ENCODE data around the gene PTBP1. TPM values are rescaled to one million over a fixed set of nuclear protein-coding genes. Genes with fewer than 3 reads are reported as not detected.

Gene PTBP1
- total and polyA plus RNA-seq, 9 of the 15 experiments (the other 6 are each of a cell fraction or from before 2014, with no cell fraction given): 14.0 to 759 (median 234) TPM

- TF ChIP-seq FIP1L1 (IDR thresholded peaks at IDR 0.05; ENCODE audit: low read depth, low read length, poor library complexity, severe bottlenecking) (no peak), ARNT (IDR thresholded peaks at IDR 0.05) (no peak), ATF4 (CRISPR knock-in tag; IDR thresholded peaks at IDR 0.05) (0 out of 2 replicates have a peak, but pooled peaks have one; percentile 2), TSHZ1 (CRISPR knock-in tag; IDR thresholded peaks at IDR 0.05) (no peak), KLF10 (CRISPR knock-in tag; IDR thresholded peaks at IDR 0.05) (no peak), TBL1XR1 (IDR thresholded peaks at IDR 0.05; ENCODE audit: low read length in 2 of 2) (no peak), ZNF354B (CRISPR knock-in tag; IDR thresholded peaks at IDR 0.05) (no peak), BACH1 (tag; IDR thresholded peaks at IDR 0.05) (peak; percentile 36; the same call in 1 of the 2 replicates), BMI1 (IDR thresholded peaks at IDR 0.05; ENCODE audit: low read length) (no peak), ZC3H4 (CRISPR knock-in tag; IDR thresholded peaks at IDR 0.05; ENCODE audit: borderline replicate concordance) (no peak), CREM (IDR thresholded peaks at IDR 0.05; ENCODE audit: low read depth) (no peak), UBTF (IDR thresholded peaks at IDR 0.05; ENCODE audit: borderline replicate concordance in 1 of 2, low read depth in 2 of 2, low read length in 2 of 2) (no peak; a peak in 1 of 4 replicates), ZNF175 (CRISPR knock-in tag; IDR thresholded peaks at IDR 0.05; ENCODE audit: low read depth) (peak; percentile 15; the same call in 1 of the 2 replicates), FOS (IDR thresholded peaks at IDR 0.05; ENCODE audit: extremely low read depth, insufficient read length) (no peak), HNRNPH1 (optimal IDR thresholded peaks at IDR 0.05; ENCODE audit: low read depth, low read length) (no peak), JUNB (CRISPR knock-in tag; conservative IDR thresholded peaks at IDR 0.05) (no peak), ZNF76 (CRISPR knock-in tag; IDR thresholded peaks at IDR 0.05; ENCODE audit: borderline replicate concordance) (no peak), MYBL2 (IDR thresholded peaks at IDR 0.05; ENCODE audit: low read depth) (no peak), MYBL2 (CRISPR knock-in tag; IDR thresholded peaks at IDR 0.05; ENCODE audit: borderline replicate concordance) (no peak), SNRNP70 (optimal IDR thresholded peaks at IDR 0.05; ENCODE audit: low read depth, low read length) (no peak), POLR3G (IDR thresholded peaks at IDR 0.05; ENCODE audit: extremely low read depth, insufficient read length, insufficient replicate concordance) (no peak)
Measured at GRCh38 chr19:788983-789700, 8.1 kb upstream of the PTBP1 start (continued).

Data from K562 (cell line).